ENCODE measurements around the gene RPE.
A peak's percentile ranks its signal among the peaks of the same experiment; 100 is the strongest.

RPE gene

GRCh38 chr2:210020138-210020537, 17.7 kb downstream of the RPE start:
- Mint-ChIP-seq H3K4me1 (no peaks in the 10 kb centered on the region), H3K36me3 (peaks cover 43% of the 10 kb centered on the region), H3K27ac (no peak overlapping the region), H3K27me3 (no peaks in the 10 kb centered on the region), H3K9me3 (no peaks in the 10 kb centered on the region), H3K4me3 (no peak overlapping the region)
- CTCF ChIA-PET, result no interaction called here
- DNase-seq, result no peak

- no peaks in the 10 kb centered on the region for H3K9me3 Mint-ChIP-seq
- no peak for DNase-seq
- peak overlapping the region; percentile 19 for H3K27ac Mint-ChIP-seq
- H3K36me3 Mint-ChIP-seq, result peaks cover 38% of the 10 kb centered on the region
- no peaks in the 10 kb centered on the region for H3K27me3 Mint-ChIP-seq
- no peak overlapping the region for H3K4me3 Mint-ChIP-seq
- no peaks in the 10 kb centered on the region for H3K4me1 Mint-ChIP-seq
- CTCF ChIA-PET, result no interaction called here
Observed at GRCh38 chr2:210022824-210023223, 20.4 kb downstream of the RPE start.

GRCh38 chr2:210027608-210028007, 25.2 kb downstream of the RPE start:
- Mint-ChIP-seq H3K27me3 (no peaks in the 10 kb centered on the region), H3K4me1 (no peaks in the 10 kb centered on the region), H3K36me3 (peaks cover 20% of the 10 kb centered on the region), H3K4me3 (no peak overlapping the region), H3K9me3 (no peaks in the 10 kb centered on the region), H3K27ac (no peak overlapping the region)
- DNase-seq, result no peak
- CTCF ChIA-PET, result no interaction called here

GRCh38 chr2:210028178-210028577, 25.7 kb downstream of the RPE start:
- Mint-ChIP-seq H3K4me1 (no peaks in the 10 kb centered on the region), H3K9me3 (no peaks in the 10 kb centered on the region), H3K4me3 (no peak overlapping the region), H3K27ac (no peak overlapping the region), H3K27me3 (no peaks in the 10 kb centered on the region), H3K36me3 (peaks cover 16% of the 10 kb centered on the region)
- CTCF ChIA-PET, result no interaction called here
- no peak for DNase-seq

GRCh38 chr2:210034087-210034683, 31.7 kb downstream of the RPE start:
- Mint-ChIP-seq H3K4me1 (no peaks in the 10 kb centered on the region), H3K36me3 (peaks cover 3% of the 10 kb centered on the region), H3K27ac (no peak overlapping the region), H3K27me3 (no peaks in the 10 kb centered on the region), H3K4me3 (no peak overlapping the region), H3K9me3 (no peaks in the 10 kb centered on the region)
- CTCF ChIA-PET, result no interaction called here
- DNase-seq, result no peak

- DNase-seq, result no peak
- H3K36me3 Mint-ChIP-seq, result peaks cover 1% of the 10 kb centered on the region
- no peaks in the 10 kb centered on the region for H3K4me1 Mint-ChIP-seq
- H3K4me3 Mint-ChIP-seq, result no peak overlapping the region
- no peak overlapping the region for H3K27ac Mint-ChIP-seq
- CTCF ChIA-PET, result no interaction called here
- H3K9me3 Mint-ChIP-seq, result no peaks in the 10 kb centered on the region
- H3K27me3 Mint-ChIP-seq, result no peaks in the 10 kb centered on the region
Observed at GRCh38 chr2:210035679-210036078, 33.2 kb downstream of the RPE start.

GRCh38 chr2:210038078-210038477, 35.6 kb downstream of the RPE start:
- Mint-ChIP-seq H3K4me1 (no peaks in the 10 kb centered on the region), H3K4me3 (no peak overlapping the region), H3K36me3 (peaks cover 3% of the 10 kb centered on the region), H3K27ac (no peak overlapping the region), H3K27me3 (no peaks in the 10 kb centered on the region), H3K9me3 (no peaks in the 10 kb centered on the region)
- CTCF ChIA-PET, result interaction anchor here (0.6 kb wide), 1 partner anchor 161 kb away, joined by 3 read pairs; no protein-coding TSS in a partner anchor
- no peak for DNase-seq

- Mint-ChIP-seq H3K4me1 (no peaks in the 10 kb centered on the region), H3K27me3 (no peaks in the 10 kb centered on the region), H3K4me3 (no peak overlapping the region), H3K36me3 (no peaks in the 10 kb centered on the region), H3K9me3 (no peaks in the 10 kb centered on the region), H3K27ac (no peak overlapping the region)
- CTCF ChIA-PET, result no interaction called here
- DNase-seq, result no peak
Observed at GRCh38 chr2:210046851-210047500, 44.5 kb downstream of the RPE start.

GRCh38 chr2:210049831-210050230, 47.4 kb downstream of the RPE start:
- Mint-ChIP-seq H3K36me3 (no peaks in the 10 kb centered on the region), H3K27me3 (no peaks in the 10 kb centered on the region), H3K4me3 (no peak overlapping the region), H3K9me3 (peaks cover 4% of the 10 kb centered on the region), H3K4me1 (no peaks in the 10 kb centered on the region), H3K27ac (no peak overlapping the region)
- CTCF ChIA-PET, result no interaction called here
- no peak for DNase-seq

- Mint-ChIP-seq H3K4me3 (no peak overlapping the region), H3K27me3 (no peaks in the 10 kb centered on the region), H3K9me3 (peaks cover 10% of the 10 kb centered on the region), H3K27ac (no peak overlapping the region), H3K36me3 (no peaks in the 10 kb centered on the region), H3K4me1 (no peaks in the 10 kb centered on the region)
- no peak for DNase-seq
- CTCF ChIA-PET, result interaction anchor here (1.4 kb wide), 1 partner anchor 9 kb away, joined by 3 read pairs; no protein-coding TSS in a partner anchor
Observed at GRCh38 chr2:210050885-210051284, 48.4 kb downstream of the RPE start.

GRCh38 chr2:210054696-210055095, 52.3 kb downstream of the RPE start:
- Mint-ChIP-seq H3K36me3 (no peaks in the 10 kb centered on the region), H3K9me3 (peaks cover 15% of the 10 kb centered on the region), H3K27ac (no peak overlapping the region), H3K4me3 (no peak overlapping the region), H3K27me3 (no peaks in the 10 kb centered on the region), H3K4me1 (no peaks in the 10 kb centered on the region)
- no peak for DNase-seq
- CTCF ChIA-PET, result no interaction called here

- Mint-ChIP-seq H3K9me3 (peaks cover 15% of the 10 kb centered on the region), H3K27me3 (no peaks in the 10 kb centered on the region), H3K27ac (no peak overlapping the region), H3K4me1 (no peaks in the 10 kb centered on the region), H3K4me3 (no peak overlapping the region), H3K36me3 (no peaks in the 10 kb centered on the region)
- no peak for DNase-seq
- CTCF ChIA-PET, result no interaction called here
Observed at GRCh38 chr2:210055825-210056224, 53.4 kb downstream of the RPE start.

- CTCF ChIA-PET, result no interaction called here
- Mint-ChIP-seq H3K27me3 (no peaks in the 10 kb centered on the region), H3K4me1 (no peaks in the 10 kb centered on the region), H3K4me3 (no peak overlapping the region), H3K9me3 (peaks cover under 1% of the 10 kb centered on the region), H3K36me3 (no peaks in the 10 kb centered on the region), H3K27ac (no peak overlapping the region)
- DNase-seq, result no peak
Observed at GRCh38 chr2:210063306-210063705, 60.9 kb downstream of the RPE start.

Data from activated naive CD4-positive, alpha-beta T cell treated with anti-CD3 and anti-CD28 coated beads, Interleukin-2, amount 10 ng/mL, durations not matched to agents 7 days and 5 days (primary cell).